ENCODE data around the gene ELP2.

The ELP2 gene

DNA sequence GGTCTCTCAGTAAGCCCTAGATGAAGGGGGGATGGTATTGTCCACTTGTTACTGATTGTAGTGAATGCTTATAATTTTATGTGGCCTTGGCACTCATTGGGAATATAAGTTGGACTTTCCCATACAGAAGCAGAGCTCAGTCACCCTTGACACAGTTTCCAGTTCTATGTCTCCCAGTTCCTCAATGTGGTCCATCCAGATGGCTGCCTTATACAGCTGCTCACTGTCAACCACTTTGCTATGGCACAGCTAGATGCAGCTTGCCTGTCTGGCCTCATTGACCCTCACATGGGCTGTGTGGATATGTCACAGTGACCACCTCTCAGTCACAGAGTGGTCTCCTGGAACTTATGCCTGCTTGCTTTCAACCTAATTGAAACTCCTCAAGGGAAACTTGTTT, 22.2 kb upstream of the ELP2 start:
- ATAC-seq: no peak

DNA sequence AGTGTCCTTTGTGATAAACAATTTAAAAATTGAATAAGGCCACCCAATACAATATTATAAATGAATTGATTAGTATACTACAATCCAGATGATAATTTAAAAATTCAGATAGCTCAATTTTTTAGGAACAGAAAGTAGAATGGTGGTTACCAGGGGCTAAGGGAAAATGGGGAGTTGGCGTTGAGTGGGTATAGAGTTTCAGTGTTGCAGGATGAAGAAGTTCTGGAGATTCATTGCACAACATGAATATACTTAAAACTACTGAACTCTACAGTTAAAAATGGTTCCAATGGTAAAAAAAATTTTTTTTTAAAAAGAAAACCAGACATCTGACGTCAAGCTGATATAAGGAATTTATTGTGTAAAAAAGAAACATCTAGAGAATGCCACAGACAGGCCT, 21.5 kb upstream of the ELP2 start:
- ATAC-seq: no peak
- TF ChIP-seq ARNTL (CRISPR knock-in tag; IDR thresholded peaks at IDR 0.05; ENCODE audit: borderline replicate concordance, low read depth) (no peak), CSDC2 (CRISPR knock-in tag; IDR thresholded peaks at IDR 0.05) (no peak), ZNF70 (CRISPR knock-in tag; IDR thresholded peaks at IDR 0.05) (no peak), ZFP30 (CRISPR knock-in tag; IDR thresholded peaks at IDR 0.05) (no peak), GLIS3 (CRISPR knock-in tag; IDR thresholded peaks at IDR 0.05) (no peak), SNAI2 (CRISPR knock-in tag; IDR thresholded peaks at IDR 0.05) (no peak), TCF4 (CRISPR knock-in tag; IDR thresholded peaks at IDR 0.05; ENCODE audit: borderline replicate concordance) (no peak)
- TF ChIP-seq, protein P1, sequence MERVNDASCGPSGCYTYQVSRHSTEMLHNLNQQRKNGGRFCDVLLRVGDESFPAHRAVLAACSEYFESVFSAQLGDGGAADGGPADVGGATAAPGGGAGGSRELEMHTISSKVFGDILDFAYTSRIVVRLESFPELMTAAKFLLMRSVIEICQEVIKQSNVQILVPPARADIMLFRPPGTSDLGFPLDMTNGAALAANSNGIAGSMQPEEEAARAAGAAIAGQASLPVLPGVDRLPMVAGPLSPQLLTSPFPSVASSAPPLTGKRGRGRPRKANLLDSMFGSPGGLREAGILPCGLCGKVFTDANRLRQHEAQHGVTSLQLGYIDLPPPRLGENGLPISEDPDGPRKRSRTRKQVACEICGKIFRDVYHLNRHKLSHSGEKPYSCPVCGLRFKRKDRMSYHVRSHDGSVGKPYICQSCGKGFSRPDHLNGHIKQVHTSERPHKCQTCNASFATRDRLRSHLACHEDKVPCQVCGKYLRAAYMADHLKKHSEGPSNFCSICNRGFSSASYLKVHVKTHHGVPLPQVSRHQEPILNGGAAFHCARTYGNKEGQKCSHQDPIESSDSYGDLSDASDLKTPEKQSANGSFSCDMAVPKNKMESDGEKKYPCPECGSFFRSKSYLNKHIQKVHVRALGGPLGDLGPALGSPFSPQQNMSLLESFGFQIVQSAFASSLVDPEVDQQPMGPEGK (CRISPR knock-in tag; IDR thresholded peaks at IDR 0.05; ENCODE audit: borderline replicate concordance): no peak
- TF ChIP-seq, protein P2, sequence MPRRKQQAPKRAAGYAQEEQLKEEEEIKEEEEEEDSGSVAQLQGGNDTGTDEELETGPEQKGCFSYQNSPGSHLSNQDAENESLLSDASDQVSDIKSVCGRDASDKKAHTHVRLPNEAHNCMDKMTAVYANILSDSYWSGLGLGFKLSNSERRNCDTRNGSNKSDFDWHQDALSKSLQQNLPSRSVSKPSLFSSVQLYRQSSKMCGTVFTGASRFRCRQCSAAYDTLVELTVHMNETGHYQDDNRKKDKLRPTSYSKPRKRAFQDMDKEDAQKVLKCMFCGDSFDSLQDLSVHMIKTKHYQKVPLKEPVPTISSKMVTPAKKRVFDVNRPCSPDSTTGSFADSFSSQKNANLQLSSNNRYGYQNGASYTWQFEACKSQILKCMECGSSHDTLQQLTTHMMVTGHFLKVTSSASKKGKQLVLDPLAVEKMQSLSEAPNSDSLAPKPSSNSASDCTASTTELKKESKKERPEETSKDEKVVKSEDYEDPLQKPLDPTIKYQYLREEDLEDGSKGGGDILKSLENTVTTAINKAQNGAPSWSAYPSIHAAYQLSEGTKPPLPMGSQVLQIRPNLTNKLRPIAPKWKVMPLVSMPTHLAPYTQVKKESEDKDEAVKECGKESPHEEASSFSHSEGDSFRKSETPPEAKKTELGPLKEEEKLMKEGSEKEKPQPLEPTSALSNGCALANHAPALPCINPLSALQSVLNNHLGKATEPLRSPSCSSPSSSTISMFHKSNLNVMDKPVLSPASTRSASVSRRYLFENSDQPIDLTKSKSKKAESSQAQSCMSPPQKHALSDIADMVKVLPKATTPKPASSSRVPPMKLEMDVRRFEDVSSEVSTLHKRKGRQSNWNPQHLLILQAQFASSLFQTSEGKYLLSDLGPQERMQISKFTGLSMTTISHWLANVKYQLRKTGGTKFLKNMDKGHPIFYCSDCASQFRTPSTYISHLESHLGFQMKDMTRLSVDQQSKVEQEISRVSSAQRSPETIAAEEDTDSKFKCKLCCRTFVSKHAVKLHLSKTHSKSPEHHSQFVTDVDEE (CRISPR knock-in tag; IDR thresholded peaks at IDR 0.05): no peak

More for the DNA sequence above, 22.2 kb upstream of the ELP2 start:
- TF ChIP-seq ZC3H10 (CRISPR knock-in tag; IDR thresholded peaks at IDR 0.05) (no peak), GLIS3 (CRISPR knock-in tag; IDR thresholded peaks at IDR 0.05) (no peak), CSDC2 (CRISPR knock-in tag; IDR thresholded peaks at IDR 0.05) (no peak), ESRRG (CRISPR knock-in tag; IDR thresholded peaks at IDR 0.05) (no peak)

DNA sequence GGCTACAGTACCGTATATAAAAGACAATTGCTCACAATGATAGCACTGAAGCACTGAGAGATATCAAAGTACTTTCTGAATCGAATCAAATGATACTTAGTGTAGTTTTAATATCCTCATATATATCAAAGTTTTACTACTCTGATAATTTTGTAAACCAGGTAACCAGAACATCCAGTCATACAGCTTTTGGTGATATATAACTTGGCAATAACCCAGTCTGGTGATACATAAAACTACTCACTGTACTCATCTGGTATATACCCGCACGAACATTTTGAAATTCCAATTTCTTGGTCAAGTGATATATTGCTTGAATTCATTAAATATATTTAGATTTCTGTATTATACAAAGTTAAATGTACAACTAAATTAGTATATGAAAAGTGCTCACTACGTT, 21.1 kb upstream of the ELP2 start:
- ATAC-seq: no peak
- TF ChIP-seq ZNF565 (CRISPR knock-in tag; conservative IDR thresholded peaks at IDR 0.05; ENCODE audit: low read depth) (no peak), TCF4 (CRISPR knock-in tag; IDR thresholded peaks at IDR 0.05; ENCODE audit: borderline replicate concordance) (no peak), GLIS3 (CRISPR knock-in tag; IDR thresholded peaks at IDR 0.05) (no peak), BACH2 (CRISPR knock-in tag; IDR thresholded peaks at IDR 0.05; ENCODE audit: borderline replicate concordance) (no peak), OSR1 (CRISPR knock-in tag; IDR thresholded peaks at IDR 0.05) (no peak), ESRRG (CRISPR knock-in tag; IDR thresholded peaks at IDR 0.05) (no peak), TOX (CRISPR knock-in tag; IDR thresholded peaks at IDR 0.05; ENCODE audit: borderline replicate concordance) (no peak), ARNTL (CRISPR knock-in tag; IDR thresholded peaks at IDR 0.05; ENCODE audit: borderline replicate concordance, low read depth) (no peak), ISL1 (CRISPR knock-in tag; IDR thresholded peaks at IDR 0.05) (no peak), ZNF8 (CRISPR knock-in tag; IDR thresholded peaks at IDR 0.05) (no peak), RARB (CRISPR knock-in tag; IDR thresholded peaks at IDR 0.05) (no peak)
- TF ChIP-seq, protein P2 (CRISPR knock-in tag; IDR thresholded peaks at IDR 0.05): no peak
- TF ChIP-seq, protein P3, sequence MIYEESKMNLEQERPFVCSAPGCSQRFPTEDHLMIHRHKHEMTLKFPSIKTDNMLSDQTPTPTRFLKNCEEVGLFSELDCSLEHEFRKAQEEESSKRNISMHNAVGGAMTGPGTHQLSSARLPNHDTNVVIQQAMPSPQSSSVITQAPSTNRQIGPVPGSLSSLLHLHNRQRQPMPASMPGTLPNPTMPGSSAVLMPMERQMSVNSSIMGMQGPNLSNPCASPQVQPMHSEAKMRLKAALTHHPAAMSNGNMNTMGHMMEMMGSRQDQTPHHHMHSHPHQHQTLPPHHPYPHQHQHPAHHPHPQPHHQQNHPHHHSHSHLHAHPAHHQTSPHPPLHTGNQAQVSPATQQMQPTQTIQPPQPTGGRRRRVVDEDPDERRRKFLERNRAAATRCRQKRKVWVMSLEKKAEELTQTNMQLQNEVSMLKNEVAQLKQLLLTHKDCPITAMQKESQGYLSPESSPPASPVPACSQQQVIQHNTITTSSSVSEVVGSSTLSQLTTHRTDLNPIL (CRISPR knock-in tag; IDR thresholded peaks at IDR 0.05; ENCODE audit: low read depth): no peak
- TF ChIP-seq, protein P4, sequence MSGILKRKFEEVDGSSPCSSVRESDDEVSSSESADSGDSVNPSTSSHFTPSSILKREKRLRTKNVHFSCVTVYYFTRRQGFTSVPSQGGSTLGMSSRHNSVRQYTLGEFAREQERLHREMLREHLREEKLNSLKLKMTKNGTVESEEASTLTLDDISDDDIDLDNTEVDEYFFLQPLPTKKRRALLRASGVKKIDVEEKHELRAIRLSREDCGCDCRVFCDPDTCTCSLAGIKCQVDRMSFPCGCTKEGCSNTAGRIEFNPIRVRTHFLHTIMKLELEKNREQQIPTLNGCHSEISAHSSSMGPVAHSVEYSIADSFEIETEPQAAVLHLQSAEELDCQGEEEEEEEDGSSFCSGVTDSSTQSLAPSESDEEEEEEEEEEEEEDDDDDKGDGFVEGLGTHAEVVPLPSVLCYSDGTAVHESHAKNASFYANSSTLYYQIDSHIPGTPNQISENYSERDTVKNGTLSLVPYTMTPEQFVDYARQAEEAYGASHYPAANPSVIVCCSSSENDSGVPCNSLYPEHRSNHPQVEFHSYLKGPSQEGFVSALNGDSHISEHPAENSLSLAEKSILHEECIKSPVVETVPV (CRISPR knock-in tag; IDR thresholded peaks at IDR 0.05): no peak
- TF ChIP-seq, protein P1 (CRISPR knock-in tag; IDR thresholded peaks at IDR 0.05; ENCODE audit: borderline replicate concordance): no peak
